HG03175 (cell line): ENCODE data around the gene TAP2.

Experiments
- ATAC-seq: cut with Tn5 transposase; IDR thresholded peaks from one replicate; pipeline ENCODE4 v1.9.1; 2021; ENCODE audit warnings: mild to moderate bottlenecking, moderate library complexity; ENCODE audit not compliant: unreplicated experiment

Gene TAP2

GRCh38 chr6:32794510-32794909 lies 44.0 kb downstream of the TAP2 start:
- no peak for ATAC-seq

- ATAC-seq: no peak
Measured at GRCh38 chr6:32792901-32793435, 45.6 kb downstream of the TAP2 start.

- ATAC-seq: no peak
Measured at GRCh38 chr6:32790306-32790705, 48.2 kb downstream of the TAP2 start.
